Esophagus (tissue), 2 donors: ENCODE results near the gene HYAL2. TPM values are rescaled to one million over a fixed set of nuclear protein-coding genes. Genes with fewer than 3 reads are reported as not detected.

ENCODE experiments used
- H3K27ac ChIP-seq, 2 donors: one replicate each; pipeline ENCODE4 v1.5.1; 2013; ENCODE audit warnings: low read depth in 2 of 2, mild to moderate bottlenecking in 2 of 2, inconsistent platforms in 1 of 2, low read length in 1 of 2, moderate library complexity in 1 of 2
- H3K27me3 ChIP-seq, 2 donors: one replicate each; pipeline ENCODE4 v1.6.1; 2013; ENCODE audit warnings: low read length in 2 of 2, control low read depth in 1 of 2, mild to moderate bottlenecking in 1 of 2; ENCODE audit not compliant: insufficient read depth in 2 of 2, control insufficient read depth in 1 of 2
- H3K36me3 ChIP-seq, 2 donors: one replicate each; pipeline ENCODE4 v1.6.1; 2013; ENCODE audit warnings: low read length in 1 of 2; ENCODE audit not compliant: control insufficient read depth in 2 of 2, insufficient read depth in 2 of 2
- H3K4me1 ChIP-seq, 2 donors: one replicate each; pipeline ENCODE4 v1.6.1; 2013; ENCODE audit warnings: low read length in 1 of 2; ENCODE audit not compliant: control insufficient read depth in 2 of 2, insufficient read depth in 2 of 2
- H3K4me3 ChIP-seq, 2 donors: one replicate each; pipeline ENCODE4 v1.5.1; 2013; ENCODE audit warnings: low read length in 2 of 2, mild to moderate bottlenecking in 2 of 2, low read depth in 1 of 2, moderate library complexity in 1 of 2
- H3K9me3 ChIP-seq, 2 donors: one replicate each; pipeline ENCODE4 v1.6.1; 2013; ENCODE audit warnings: mild to moderate bottlenecking in 2 of 2, low read depth in 1 of 2, low read length in 1 of 2, moderate library complexity in 1 of 2; ENCODE audit not compliant: control insufficient read depth in 2 of 2, insufficient read depth in 1 of 2
- WGBS, 2 donors: extraction: QIAGEN DNeasy Blood & Tissue Kit; methylation state at CpG; one replicate each; pipeline ENCODE4 v1.1.7; 2013; 5-methylcytosine and 5-hydroxymethylcytosine counted together
- polyA plus RNA-seq, 2 donors: library from polyadenylated mRNA; stranded (reverse); fragments of 200-250 nt; gene quantifications; one replicate each; pipeline ENCODE4 v1.2.3, GENCODE V29; 2013
- donor health status: healthy with polysubstance abuse.
- donor health status: Bipolar disorder and iron deficiency.

HYAL2 gene, protein sequence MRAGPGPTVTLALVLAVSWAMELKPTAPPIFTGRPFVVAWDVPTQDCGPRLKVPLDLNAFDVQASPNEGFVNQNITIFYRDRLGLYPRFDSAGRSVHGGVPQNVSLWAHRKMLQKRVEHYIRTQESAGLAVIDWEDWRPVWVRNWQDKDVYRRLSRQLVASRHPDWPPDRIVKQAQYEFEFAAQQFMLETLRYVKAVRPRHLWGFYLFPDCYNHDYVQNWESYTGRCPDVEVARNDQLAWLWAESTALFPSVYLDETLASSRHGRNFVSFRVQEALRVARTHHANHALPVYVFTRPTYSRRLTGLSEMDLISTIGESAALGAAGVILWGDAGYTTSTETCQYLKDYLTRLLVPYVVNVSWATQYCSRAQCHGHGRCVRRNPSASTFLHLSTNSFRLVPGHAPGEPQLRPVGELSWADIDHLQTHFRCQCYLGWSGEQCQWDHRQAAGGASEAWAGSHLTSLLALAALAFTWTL
- polyA plus RNA-seq, result 10 to 100 TPM; 25.6 to 43.1 TPM

DNA sequence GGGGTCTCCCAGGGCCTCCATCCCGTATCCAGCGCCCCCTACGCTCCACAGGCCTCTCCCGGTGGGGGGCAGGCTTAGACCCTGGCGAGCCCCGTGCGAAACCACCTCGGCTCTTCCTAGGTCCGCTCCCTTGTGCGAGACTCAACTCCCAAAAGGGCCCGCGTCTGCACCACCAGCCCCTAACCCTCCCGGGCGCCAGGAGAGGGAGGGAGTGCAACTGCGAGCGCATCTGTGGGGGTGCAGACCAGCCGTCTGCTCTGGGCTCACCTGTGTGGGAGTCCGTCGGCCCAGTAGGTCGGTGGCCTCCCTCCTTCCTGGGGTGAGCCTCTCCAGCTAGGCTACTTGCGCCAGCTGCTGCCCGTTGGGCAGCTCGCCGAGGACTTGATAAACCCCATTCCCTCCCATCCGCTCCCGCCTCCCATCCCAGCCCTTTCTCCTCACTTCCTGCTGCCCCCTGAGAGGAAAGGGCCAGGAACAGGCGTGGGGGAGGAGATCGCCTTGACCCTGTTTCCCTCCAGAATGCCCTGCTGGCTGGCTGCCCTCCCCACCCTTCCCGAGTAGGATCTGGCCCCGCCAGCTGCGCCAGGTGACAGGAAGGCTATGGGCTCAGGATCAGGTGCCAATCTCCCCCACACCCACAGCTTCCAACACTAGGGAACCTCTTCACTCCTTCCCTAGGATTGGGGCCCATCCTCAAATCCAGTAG lies at the start of gene HYAL2:
Gene HYAL2, minus strand, starts transcription at position 360 of the 706 bp plus-strand sequence. CDS start 2,256 bp downstream, outside the sequence.
- WGBS, 2 donors, result 51 to 57% methylated on average over 28 to 31 of the region's 31 CpGs

DNA sequence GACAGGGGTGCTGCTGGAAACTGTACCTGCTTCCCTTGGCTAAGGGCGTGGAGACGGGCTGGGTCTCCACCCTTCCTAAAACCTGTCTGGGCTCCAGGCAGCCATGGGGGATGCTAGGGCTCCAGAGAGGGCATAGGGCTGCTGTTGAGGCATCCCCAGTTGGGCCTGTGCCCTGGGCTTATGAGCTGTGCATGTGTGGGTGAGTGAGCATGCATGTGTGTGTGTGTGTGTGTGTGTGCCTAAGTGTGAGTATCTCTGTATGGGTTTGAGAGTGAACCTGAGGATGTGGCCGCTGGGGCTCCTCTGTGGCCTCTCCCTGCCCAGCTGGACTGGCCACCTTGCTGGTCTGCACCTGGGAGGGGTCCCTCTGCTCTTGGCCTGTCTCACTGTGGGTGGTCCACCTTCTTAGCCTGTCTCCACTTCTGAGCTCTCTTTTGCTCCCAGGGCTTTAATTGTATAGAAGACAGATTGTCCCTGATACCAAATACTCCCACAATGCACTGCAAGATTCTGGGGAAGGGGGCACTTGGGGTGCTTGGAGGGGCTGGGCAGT lies 48.7 kb upstream of the HYAL2 start:
- 54 to 67% methylated on average over 3 of the region's 3 CpGs for WGBS, 2 donors
- Histone ChIP-seq H3K36me3 (no peaks in the 10 kb centered on the region), H3K27ac (no peak overlapping the region), H3K9me3 (no peaks in the 10 kb centered on the region), H3K27me3 (no peaks in the 10 kb centered on the region), H3K4me3 (no peak overlapping the region), H3K4me1 (no peaks in the 10 kb centered on the region)

More for the DNA sequence above, at the start of gene HYAL2:
- Histone ChIP-seq H3K4me1 (peaks cover 0 to 34% of the 10 kb centered on the region in 2 donors), H3K4me3 (peak within 1 kb of the TSS; percentile 67 to 83), H3K36me3 (peaks cover 0 to 19% of the 10 kb centered on the region in 2 donors), H3K9me3 (no peaks in the 10 kb centered on the region), H3K27ac (peak within 1 kb of the TSS; percentile 82 to 89), H3K27me3 (no peaks in the 10 kb centered on the region)

DNA sequence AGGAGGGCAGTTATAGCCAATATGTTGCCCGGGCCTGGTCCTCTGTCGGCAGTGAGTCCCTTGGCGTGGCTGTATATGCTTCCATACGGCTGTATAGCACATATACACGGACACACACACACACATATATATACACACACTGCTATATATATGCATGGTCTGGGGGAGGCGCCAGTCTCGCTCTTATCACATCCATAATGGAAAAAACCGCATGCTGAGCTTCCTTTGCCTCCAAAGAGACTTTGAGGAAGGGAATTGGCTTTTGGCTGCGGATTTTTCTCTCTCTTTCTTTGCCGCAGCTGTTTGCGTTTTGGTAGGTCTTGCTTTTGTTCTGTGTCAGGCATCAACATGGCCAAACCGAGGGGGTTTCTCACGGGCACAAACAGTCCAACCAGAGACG lies 48.0 kb upstream of the HYAL2 start:
- H3K9me3 ChIP-seq, result no peaks in the 10 kb centered on the region
- WGBS, 2 donors, result 38 to 43% methylated on average over 14 of the region's 14 CpGs

DNA sequence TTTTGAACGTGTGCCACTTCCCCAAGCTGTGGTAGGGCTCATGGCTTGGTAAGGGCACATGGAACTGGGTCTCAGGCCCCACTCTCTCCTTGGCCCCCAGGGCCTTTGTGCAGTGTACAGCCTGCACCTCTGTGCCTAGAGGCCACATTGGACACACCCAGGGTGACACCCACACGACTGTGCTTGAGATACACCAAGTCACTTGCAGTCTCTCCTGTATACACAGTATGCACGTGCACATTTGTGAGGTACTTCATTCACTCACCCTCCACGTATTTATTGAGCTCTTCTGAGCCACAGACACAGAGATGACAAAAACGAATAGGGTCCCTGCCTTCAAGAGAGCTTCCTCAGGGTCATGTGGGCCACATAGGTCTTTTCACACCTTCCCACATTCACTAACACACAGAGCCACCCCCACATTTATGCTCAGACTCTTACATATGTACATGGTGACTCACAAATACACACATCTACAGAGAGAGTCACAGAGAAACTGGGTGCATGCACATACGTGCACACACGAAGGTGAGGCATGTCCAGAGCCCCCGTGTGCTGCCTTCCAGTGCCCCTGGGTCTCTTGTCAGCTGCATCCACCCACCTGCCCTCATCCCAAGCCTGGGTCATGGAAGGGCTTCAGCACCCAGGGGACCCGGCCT lies 46.6 kb upstream of the HYAL2 start:
- Histone ChIP-seq H3K4me3 (no peak overlapping the region), H3K27ac (no peak overlapping the region), H3K4me1 (peaks cover 9 to 15% of the 10 kb centered on the region in 2 donors), H3K27me3 (no peaks in the 10 kb centered on the region), H3K36me3 (no peaks in the 10 kb centered on the region), H3K9me3 (no peaks in the 10 kb centered on the region)
- 59 to 69% methylated on average over 9 of the region's 9 CpGs for WGBS, 2 donors

More for the DNA sequence above, 48.0 kb upstream of the HYAL2 start:
- H3K4me1 ChIP-seq, result peaks cover 2 to 5% of the 10 kb centered on the region in 2 donors
- no peaks in the 10 kb centered on the region for H3K27me3 ChIP-seq
- no peak overlapping the region for H3K27ac ChIP-seq
- H3K4me3 ChIP-seq, result no peak overlapping the region
- H3K36me3 ChIP-seq, result no peaks in the 10 kb centered on the region

DNA sequence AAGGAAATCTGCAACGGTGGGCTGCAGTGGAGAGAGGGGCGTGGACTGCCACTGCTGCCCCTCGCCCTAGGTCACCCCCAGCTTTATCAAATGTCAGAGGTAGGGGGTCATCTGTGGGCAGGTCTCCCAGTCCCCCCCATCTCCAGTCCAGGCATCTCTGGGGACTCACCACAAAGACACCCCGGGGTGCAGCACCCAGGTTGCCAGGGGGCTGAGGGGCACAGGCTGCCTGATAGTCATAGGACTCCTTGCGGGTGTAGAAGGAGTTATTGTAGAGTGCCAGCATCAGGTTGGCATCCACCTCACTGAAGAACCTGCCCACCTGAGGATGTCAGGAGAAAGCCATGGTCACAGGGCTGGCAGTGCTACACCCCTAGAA lies 43.3 kb upstream of the HYAL2 start:
- Histone ChIP-seq H3K4me1 (peaks cover 9 to 16% of the 10 kb centered on the region in 2 donors), H3K4me3 (peak overlapping the region; percentile 57 to 60), H3K9me3 (no peaks in the 10 kb centered on the region), H3K27me3 (no peaks in the 10 kb centered on the region), H3K36me3 (no peaks in the 10 kb centered on the region), H3K27ac (peak overlapping the region in 1 of 2 donors; percentile 83)
- 69 to 71% methylated on average over 5 of the region's 5 CpGs for WGBS, 2 donors

DNA sequence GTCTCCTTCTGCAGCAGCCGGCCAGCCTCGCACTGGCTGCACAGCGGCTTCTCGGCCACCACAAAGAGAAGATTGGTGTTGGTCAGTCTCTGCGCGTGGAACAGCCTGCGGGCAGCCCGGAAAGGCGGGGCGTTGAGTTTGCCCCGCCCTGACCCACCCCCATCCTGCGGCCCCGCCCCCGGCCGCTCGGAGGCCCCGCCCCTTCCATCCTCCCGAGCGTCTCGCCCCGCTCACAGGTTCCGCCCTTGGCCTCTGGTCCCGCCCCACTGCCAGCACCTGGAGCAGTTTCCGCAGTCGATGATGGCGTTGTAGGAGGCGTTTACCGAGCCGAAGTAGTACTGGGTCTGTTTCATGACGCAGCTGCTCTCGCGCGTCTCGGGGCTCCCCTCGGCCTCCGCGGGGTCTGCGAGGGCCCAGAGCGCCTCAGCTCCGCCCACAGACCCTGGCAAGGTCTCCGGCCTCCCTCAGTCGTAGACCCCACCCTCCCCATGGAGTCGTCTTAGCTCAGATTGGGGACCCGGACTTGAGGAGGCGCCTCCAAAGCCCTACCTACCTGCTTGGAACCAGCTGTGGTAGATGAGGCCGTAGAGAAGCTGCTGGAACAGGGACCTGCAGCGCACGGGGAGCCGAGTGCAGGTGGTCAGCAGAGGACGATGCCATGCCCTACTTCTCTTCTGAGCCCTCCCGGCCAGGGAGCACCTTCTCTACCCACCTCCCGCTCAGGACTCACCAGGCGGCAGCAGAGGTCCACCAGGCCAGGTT lies 42.7 kb upstream of the HYAL2 start:
- no peaks in the 10 kb centered on the region for H3K9me3 ChIP-seq
- H3K36me3 ChIP-seq, result no peaks in the 10 kb centered on the region
- H3K27me3 ChIP-seq, result no peaks in the 10 kb centered on the region
- peak overlapping the region; percentile 57 to 60 for H3K4me3 ChIP-seq
- H3K27ac ChIP-seq, result peak overlapping the region; percentile 53 to 83
- 4 to 5% methylated on average over 45 to 53 of the region's 53 CpGs for WGBS, 2 donors
- peaks cover 9 to 16% of the 10 kb centered on the region in 2 donors for H3K4me1 ChIP-seq

DNA sequence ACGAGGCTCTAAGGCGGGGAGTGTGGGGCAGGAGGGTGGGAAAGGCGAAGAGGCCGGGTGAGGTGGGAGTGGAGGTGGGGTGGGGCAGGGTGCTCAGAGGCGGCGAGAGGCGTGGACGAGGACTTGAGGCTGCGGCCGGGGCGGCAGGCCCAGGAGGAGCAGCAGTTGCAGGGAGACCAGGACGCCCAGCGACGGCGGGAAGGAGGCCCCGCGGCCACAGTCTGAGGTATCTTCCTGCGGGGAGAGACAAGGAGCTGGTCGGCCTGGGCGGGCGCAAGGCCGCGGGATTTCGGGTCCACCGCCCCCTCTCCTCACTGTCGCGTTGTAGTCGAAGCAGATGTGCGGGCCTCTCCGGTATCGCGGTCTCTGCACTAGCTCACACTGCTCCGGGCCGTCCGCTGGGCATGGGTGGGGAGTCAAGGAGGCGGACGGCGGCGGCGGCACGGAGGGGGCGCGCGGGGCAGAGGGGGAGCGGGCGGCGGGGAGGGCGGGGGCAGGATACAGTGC lies 42.1 kb upstream of the HYAL2 start:
- peaks cover 9 to 16% of the 10 kb centered on the region in 2 donors for H3K4me1 ChIP-seq
- H3K9me3 ChIP-seq, result no peaks in the 10 kb centered on the region
- no peaks in the 10 kb centered on the region for H3K27me3 ChIP-seq
- peak overlapping the region; percentile 5 to 54 for H3K27ac ChIP-seq
- 9% methylated on average over 39 to 48 of the region's 48 CpGs for WGBS, 2 donors
- H3K4me3 ChIP-seq, result peak overlapping the region; percentile 50 to 60
- H3K36me3 ChIP-seq, result no peaks in the 10 kb centered on the region

DNA sequence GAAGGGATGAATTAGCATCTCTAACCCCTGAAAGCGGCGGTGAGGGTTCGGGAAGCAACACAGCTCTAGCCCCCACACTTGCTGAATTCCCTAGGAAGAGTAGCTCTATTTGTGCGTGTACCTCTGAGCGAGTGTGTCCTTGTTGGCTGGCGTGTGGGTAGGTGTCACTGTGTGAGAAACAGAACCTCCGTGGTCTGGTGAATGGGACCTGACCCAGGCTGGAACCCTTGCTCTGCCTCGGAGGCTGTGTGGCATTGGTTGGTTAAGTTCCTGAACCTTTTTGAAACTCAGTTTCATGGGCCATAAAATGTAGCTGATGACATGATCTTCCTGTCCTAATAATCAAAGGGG lies 37.2 kb upstream of the HYAL2 start:
- WGBS, 2 donors, result 22 to 24% methylated on average over 8 of the region's 8 CpGs
- Histone ChIP-seq H3K9me3 (no peaks in the 10 kb centered on the region), H3K36me3 (peaks cover 8 to 28% of the 10 kb centered on the region in 2 donors), H3K4me1 (peaks cover 25 to 30% of the 10 kb centered on the region in 2 donors), H3K27ac (peak overlapping the region in 1 of 2 donors; percentile 36), H3K27me3 (no peaks in the 10 kb centered on the region), H3K4me3 (no peak overlapping the region)
